Activated CD8-positive, alpha-beta memory T cell treated with anti-CD3 and anti-CD28 coated beads, Interleukin-2, amount 50 U/mL, for 48 hours (primary cell): ENCODE measurements around the gene KLHL29.
"Not testable (repeated sequence)": the region's sequence is repeated elsewhere in the genome, so short reads cannot be mapped to it uniquely, and the experiment has no call there.

Experiments used
- DNase-seq: peaks from one replicate; pipeline ENCODE4 v3.0.0-alpha.2; 2020

KLHL29 gene

GRCh38 chr2:23703037-23703582 is 318.1 kb downstream of the KLHL29 start:
- no peak for DNase-seq

DNA sequence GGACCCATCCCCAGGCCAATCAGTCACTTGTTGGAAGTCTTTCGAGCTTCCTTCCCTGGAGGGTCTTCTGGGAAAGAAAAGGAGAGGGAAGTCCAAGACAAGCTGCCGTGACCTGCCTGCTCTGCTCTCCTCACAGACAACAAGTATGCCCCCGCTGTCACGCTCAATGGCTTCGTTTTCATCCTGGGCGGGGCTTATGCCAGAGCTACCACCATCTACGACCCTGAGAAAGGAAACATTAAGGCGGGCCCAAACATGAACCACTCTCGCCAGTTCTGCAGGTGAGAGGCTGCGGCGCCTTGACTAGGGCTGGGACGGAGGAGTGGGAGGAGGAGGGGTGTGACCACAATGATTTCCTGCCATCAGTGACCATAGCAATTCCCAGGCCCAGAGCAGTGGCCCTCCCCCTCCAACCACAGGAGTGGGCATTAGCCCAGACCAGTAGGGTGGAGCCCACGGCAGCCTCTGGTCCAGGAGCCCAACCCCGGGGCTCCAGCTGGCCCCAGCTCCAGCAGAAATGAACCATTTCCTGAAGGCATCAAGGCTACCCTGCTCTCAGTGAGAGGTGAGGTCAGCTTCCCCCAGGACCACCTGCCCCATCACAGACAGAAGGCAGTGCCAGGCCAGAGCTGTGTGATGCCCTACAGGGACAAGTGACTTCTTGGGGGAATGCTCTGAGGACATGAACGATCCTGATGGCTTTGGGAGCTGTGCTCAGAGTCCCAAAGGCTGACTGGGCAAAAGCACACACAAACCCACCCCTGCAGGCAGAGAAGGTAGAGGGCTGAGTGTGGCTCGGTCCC is 318.8 kb downstream of the KLHL29 start:
- peak; percentile 38 for DNase-seq

GRCh38 chr2:23705771-23706612 is 321.0 kb downstream of the KLHL29 start:
- DNase-seq = peak; percentile 13

- DNase-seq = no peak
These were observed 321.7 kb downstream of the KLHL29 start for GRCh38 chr2:23706613-23707078.

DNA sequence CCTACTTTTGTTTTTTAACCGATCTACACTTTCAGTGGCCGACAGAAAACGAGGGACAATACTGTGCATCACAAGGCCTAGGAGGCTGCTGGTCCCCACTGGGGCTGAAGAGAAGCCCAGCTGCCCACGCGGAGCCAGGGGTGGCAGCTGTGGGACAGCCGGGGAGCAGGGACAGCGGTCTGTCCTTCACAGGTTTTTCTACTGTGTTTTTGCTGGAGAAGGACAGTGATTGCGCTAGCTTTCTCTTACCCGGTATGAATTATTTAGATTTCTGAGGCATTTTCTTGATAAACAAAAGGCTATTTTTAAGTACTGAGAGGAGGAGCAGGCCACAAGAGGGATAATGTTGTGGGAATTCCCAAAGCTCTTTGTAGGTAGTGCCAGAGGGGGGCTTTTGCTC is 322.1 kb downstream of the KLHL29 start:
- no peak for DNase-seq

DNA sequence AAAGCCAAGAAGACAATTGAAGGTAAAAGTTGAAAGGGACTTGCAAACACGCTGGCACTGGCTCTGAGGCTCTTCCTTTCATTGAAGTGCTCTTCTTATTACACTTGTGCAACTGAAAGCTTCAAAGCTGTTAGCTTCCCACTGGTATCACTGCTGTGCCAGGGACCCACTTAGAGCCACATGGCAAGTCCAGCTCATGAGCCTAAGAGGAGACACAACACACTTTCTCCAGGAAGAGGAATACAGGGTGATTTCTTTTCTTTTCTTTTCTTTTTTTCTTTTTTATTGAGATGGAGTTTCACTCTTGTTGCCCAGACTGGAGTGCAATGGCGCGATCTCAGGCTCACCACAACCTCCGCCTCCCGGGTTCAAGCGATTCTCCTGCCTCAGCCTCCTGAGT is 323.8 kb downstream of the KLHL29 start:
- no peak for DNase-seq

- no peak for DNase-seq
These were observed 324.3 kb downstream of the KLHL29 start for GRCh38 chr2:23709311-23709710.

DNA sequence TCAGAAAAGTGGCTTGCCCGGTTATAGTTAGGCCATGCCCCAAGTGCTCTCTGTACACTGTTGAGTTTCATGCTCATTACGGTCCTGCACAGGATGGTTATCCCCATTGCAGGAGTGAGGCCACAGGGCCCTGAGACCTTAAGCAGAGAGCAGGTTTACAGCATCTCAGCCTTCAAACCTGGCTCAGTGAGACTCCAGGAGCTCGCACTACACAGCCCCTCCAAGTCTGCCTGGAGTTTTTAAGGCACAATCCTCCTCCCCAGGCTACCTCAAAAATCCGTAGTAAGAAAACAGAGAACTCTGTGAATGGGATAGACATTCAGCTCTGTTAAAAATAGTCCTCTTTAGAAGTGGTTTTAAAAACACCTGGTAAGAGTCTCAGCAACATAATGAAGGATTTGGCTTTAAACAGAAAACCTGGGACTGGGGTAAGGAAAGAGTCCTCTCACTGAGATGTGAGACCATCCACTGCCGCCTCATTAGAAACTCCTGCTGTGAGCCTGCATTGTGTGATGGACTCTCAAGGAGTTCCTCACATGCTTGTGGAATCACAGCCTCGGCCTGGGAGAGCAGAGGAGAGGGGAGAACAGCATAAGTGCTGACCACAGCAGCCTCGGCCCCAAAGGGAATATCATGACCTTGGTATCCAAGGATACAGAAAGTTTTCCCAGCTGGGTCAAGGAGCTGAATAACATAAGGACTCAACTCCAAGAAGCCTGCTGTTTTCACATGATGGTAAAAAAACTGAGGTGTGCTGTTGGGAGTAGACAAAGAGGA is 327.2 kb downstream of the KLHL29 start:
- no peak for DNase-seq

DNA sequence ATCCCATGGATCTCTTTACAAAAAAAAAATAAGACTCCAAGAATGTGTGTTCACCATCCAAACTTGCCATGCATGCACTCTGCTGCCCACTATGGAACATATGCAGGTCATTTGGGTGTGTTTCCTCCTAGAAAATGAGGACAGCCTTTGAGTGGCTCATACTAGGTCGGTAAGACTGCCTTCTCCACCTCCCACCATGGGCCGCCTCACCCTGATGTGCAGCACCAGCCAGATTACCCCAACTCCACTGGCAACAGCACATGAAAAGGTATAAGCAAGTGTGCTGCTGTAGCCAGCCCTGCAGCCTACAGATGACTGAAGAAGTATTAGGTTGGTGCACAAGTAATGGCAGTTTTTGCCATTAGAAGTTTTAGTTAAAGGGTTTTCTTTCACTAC is 327.8 kb downstream of the KLHL29 start:
- DNase-seq = no peak

- DNase-seq = no peak
These were observed 328.4 kb downstream of the KLHL29 start for GRCh38 chr2:23713351-23713750.

DNA sequence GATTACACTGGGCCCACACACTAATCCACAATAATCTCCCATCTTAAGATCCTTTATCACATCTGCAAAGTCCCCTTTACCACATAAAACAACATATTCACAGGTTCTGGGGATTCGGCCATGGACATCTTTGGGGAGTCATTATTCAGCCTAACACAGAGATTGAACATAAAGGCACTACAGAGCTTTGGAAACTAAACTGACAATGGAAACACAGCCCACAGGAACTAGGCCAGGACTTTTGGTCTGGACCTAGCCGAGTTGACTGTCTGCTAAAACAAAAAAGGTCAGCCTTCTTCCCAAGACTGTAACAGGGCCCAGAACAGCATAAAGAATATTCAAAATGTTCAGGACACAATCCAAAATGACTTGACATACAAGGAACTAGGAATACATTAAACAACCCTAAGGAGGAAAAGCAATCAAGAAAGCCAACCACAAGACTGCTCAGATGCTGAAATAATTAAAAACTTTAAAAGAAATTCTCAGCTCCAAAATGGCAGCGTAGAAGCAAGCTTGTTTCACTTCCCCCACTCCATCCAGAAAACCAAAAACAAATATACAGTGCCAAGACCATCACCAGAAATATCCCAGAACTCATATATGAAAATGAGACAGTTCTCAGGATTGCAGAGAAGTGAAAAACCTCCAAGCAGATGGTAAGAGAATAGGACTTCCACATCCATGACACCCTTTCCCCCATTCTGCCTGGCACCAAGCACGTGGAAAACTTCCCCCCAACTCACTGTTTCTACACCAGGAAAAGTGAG is 334.1 kb downstream of the KLHL29 start:
- no peak for DNase-seq

DNA sequence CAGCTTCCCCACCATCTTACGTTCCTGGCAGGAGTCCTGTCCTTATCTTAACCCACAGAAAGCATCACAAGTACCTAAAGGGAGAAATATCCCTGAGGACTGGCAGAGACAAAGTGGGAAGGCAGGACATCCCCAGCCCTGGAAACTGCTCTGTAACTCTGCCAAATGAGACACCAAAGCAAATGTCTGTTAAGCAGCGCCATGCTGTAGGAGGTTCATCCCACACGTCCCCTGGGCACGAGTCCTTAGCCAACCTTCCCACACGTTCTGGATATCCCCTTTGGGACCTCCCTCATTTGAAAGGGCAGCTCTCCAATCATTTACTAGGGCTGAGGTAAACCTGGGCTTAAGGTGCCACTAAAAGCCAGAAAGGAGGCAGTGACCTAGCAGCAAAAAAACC is 334.7 kb downstream of the KLHL29 start:
- DNase-seq = no peak

DNA sequence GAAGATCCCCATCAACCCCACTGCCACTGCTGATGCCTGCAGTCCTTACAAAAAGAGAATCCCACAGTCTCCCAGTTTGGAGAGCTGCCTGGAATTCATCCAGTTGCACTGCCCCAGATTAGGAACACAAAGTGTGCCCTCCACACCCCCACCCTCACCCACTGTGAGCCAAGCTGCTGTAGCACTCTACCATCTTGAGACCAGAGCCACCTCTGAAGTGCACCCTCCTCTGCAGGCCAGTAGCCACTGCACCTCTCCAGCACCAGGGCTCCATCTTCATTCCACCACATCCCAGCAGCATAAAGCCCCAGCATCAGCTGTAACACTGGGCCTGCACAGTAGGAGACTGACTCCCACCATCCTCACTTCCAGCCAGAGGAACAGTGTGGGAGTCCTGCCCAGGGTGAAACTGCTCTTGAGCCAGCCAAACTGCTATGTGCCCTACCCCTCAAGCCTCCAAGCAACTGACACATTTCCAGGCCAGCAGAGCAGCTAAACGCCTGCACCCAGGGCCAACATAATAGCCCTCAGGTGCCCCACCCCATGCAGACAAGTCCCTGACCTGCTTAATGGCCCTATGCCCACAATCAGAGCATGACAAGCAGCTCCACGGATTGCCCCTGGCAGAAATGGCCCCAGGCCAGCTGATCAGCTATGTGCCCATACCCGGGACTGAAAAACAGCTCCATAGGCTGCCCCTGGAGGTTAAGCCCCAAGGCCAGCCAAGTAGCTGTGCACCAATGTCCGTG is 335.9 kb downstream of the KLHL29 start:
- DNase-seq = no peak

DNA sequence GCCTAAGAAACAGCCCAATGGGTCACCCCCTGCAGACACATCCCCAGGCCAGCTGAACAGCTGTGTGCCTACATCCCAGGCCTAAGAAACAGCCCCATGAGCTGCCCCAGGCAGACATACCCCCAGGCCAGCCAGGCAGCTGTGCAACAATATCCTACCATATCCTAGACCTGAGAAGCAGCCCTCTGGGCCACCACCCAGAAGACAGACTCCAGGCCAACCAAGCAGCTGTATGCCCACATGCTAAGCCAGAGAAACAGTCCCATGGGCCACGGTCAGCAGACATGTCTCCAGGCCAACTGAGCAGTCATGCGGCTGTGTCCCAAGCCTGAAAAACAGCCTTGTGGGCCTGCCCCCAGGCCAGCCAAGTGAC is 336.5 kb downstream of the KLHL29 start:
- DNase-seq = no peak

- no peak for DNase-seq
These were observed 337.3 kb downstream of the KLHL29 start for GRCh38 chr2:23722255-23722654.

- not testable (repeated sequence) for DNase-seq
These were observed 338.1 kb downstream of the KLHL29 start for GRCh38 chr2:23723029-23723428.

DNA sequence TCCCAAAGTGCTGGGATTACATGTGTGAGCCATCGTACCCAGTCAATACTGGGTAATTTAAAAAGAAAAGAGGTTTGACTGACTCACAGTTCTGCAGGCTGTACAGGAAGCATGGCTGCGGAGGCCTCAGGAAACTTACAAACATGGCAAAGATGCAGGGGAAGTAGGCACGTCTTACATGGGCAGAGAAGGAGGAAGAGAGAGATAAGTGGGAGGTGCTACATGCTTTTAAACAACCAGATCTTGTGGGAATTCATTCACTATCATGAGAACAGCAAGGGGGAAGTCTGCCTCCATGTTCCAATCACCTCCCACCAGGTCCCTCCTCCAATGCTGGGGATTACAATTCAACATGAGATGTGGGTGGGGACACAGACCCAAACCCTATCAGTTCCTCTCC is 349.4 kb downstream of the KLHL29 start:
- no peak for DNase-seq

DNA sequence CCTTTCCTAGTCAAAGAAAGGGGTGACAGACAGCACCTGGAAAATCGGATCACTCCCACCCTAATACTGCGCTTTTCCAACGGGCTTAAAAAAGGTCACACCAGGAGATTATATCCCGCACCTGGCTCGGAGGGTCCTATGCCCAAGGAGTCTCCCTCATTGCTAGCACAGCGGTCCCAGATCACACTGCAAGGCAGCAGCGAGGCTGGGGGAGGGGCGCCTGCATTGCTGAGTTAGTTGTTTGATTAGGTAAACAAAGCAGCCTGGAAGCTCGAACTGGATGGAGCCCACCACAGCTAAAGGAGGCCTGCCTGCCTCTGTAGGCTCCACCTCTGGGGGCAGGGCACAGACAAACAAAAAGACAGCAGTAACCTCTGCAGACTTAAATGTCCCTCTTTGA is 351.8 kb downstream of the KLHL29 start:
- not testable (repeated sequence) for DNase-seq

- DNase-seq = no peak
These were observed 360.2 kb downstream of the KLHL29 start for GRCh38 chr2:23745068-23745725.

DNA sequence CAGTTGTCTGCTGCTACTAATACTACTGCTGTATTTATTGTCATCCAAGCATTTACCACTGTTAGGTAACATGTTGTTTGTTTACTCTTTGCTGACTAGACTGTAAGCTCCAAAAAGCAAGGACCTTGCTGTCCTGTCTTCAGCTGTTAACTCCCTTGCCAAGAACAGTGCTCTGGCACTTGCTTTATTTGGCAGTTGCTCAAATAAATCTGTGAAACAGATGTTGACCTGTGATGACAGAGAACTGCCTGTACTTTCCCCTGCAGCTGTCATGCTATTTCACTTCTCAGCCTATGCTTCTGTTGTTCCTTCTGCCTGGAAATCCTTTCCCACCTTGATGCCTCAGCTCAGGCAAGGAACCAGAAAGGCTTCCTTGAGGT is 360.7 kb downstream of the KLHL29 start:
- no peak for DNase-seq
